HG03175 (cell line): Measurements from ENCODE around the gene TWNK.

Experiments
- ATAC-seq: cut with Tn5 transposase; IDR thresholded peaks from one replicate; pipeline ENCODE4 v1.9.1; 2021; ENCODE audit warnings: mild to moderate bottlenecking, moderate library complexity; ENCODE audit not compliant: unreplicated experiment

The TWNK gene

DNA sequence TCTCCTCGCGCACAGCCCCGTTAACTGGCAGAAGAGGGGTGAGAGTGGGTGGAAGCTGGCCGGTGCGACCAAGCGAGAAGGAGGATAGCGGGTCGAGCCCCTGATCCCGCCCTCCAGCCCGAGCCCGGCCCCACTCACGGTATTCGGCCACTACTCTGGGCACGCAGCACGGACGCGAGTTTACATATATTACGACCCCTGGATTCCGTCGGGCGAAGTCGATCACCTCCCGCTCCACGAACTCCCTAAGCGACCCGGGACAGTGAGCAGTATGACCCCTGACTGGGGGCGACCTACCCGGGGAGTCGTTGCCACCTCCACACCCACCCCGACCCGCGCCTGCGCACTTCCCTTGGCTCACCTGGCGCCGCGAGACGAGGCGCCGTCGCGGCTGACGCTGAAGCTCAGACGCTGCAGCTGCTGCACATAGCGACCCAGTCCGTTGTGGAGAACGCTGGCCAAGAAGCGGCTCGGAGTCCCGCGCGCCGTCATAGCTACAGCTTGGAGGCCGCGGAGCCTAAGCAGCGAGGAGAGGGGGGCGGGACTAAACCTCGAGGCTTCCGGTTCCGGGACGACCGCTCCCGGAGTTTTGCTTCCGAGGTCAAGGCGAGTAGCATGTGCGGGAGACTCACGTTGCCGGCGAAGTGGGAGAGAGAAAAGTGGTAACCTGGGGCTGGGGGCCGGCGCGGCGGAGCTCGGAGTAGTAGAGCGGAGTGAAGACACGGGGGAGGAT is at the start of gene TWNK, which contains the start of gene MRPL43:
Gene TWNK, plus strand, starts transcription at position 592 of the 733 bp plus-strand sequence. CDS start 668 bp downstream, outside the sequence.
Gene MRPL43, minus strand, starts transcription at position 546 of the 733 bp plus-strand sequence. Its CDS starts 54 bp downstream, at position 492.
- peak; percentile 82 for ATAC-seq

DNA sequence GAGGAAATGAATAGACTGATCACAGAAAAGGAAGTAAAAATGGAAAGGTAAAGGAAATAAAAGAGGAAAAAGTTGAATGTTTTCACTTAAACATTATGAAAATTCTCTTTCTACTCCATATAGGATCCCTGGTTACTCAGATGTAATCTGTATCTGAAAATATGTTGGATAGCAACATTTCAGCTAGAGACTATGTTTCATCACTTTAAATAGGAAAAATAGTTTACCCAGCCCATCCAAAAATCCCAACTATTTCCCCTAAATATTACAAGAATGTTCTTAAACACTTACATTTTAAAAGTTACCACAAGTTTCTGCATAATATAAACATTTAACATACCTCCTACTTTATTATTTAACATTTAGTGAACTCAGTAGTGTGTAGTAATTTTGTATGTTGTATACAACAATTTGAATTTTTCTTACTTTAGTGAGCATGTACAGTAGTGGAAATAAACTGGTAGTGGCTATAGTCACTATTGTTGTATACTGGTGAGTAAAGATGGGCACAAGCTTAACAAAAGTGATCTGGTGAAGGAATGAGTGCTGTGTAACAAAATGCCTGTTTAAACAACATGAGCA is 47.5 kb upstream of the TWNK start:
- no peak for ATAC-seq

DNA sequence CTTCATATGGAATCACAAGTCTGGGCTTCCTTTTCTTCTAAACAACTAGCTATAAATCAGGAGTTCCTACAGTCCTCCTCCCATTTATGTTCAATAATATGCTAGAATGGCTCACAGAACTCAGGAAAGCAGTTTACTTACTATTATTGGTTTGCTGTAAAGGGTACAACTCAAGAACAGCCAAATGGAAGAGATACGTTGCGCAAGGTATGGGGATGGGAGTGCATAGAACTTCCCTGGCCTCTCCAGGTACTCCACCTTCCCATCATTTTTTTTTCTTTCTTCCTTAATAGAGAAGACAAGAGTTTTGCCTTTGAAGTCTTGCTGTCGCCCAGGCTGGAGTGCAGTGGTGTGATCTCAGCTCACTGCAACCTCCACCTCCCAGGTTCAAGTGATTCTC is 45.1 kb upstream of the TWNK start:
- no peak for ATAC-seq

DNA sequence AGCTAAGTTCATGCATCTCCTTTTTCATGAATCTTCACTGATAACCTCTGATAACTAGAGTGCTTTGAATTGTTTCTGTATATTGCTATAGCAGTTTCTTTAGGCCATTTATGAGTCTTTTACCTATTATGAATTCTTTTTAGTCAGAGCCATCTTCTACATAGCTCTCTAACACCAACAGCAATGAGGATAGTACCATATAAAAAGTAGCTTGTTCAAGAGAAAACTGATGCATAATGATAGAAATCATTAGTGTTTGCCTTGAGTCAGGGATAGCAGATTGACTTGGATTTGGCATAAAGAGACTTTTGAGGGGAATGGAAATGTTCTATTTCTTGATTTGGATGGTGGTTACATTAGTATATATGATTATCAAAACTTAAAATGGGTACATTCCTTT is 43.8 kb upstream of the TWNK start:
- ATAC-seq = no peak

DNA sequence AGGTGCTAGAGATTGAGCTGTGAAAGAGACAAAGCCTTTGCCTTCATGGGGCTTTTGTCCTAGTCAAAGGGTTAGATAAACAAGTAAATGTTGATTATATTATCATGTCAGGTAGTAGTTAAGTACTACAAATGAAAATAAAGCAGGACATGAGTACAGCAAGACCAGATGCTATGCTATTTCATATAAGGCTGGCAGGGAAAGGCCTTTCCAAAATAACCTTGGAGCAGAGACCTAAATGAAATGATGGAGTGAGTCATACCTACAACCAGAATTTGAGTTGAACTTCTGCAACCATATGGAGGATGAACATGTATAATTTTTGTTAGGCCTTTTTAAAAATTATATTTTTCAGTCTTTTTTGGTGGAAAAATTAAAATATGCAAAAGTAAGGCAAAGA is 41.6 kb upstream of the TWNK start:
- no peak for ATAC-seq

DNA sequence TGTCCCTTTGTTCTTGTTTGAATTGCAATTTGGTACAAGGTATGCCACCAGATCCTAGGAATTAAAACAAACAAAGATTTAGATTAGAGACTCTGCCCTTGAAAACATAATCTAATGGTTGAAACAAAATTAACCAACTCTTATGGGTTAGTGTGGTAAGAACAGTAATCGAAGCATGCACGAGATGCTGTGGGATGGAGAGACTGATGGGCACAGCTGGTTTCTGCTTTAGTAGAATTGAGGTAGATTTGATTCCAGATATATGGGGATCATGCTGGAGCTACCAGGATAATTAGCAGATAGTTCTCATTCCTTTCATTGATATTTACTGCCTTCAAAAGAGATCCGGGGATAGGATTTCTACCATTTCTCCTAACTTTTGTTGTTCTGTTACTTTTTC is 38.4 kb upstream of the TWNK start:
- no peak for ATAC-seq

DNA sequence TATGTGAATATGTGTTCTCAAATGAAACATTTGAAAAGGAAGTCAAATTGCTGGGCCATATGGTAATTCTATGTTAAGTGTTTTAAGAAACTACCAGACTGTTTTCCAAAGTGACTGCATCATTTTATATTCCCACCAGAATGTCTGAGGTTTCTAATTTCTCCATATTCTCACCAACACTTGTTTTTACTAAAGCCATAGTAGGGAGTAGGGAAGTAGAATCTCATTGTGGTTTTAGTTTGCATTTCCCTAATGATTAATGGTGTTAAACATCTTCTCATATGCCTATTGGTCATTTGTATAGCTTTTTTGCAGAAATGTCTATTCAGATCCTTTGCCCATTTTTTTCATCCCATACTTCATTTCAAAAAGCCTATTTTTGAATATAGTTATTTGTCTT is 27.1 kb upstream of the TWNK start:
- ATAC-seq = no peak

DNA sequence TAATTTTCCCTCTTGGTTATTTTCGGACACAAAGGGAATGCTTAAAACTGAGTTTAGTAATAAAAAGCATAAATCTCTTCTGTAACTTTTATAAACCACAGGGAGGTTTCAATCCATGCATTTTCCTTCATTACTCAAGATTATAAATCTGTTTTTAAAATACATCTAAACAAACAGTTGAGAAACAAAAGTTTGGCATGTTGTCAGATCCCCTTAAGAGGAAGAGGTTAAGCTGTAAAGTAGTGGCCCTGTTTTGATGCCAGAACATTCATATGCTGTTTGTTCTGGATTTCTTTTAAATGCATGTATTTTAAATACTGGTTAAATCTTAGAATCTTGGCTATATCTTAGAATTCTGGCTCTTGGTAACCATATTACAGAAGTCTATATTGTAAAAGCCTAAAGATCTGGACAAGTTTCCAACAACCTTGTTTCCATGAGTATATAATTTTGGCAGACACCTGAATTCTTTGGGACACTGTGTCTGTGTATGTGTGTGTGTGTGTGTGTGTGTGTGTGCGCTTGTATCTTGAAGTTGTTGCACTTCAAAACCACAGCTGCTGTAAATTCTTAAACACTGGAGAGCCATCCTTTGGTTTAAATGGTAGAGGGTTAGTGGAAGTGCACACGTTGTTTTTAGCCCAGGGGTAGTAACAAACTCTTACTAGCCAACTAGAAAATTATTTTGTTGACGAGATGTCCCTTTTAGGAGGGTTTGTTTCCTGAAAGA is 24.8 kb upstream of the TWNK start:
- ATAC-seq = no peak

DNA sequence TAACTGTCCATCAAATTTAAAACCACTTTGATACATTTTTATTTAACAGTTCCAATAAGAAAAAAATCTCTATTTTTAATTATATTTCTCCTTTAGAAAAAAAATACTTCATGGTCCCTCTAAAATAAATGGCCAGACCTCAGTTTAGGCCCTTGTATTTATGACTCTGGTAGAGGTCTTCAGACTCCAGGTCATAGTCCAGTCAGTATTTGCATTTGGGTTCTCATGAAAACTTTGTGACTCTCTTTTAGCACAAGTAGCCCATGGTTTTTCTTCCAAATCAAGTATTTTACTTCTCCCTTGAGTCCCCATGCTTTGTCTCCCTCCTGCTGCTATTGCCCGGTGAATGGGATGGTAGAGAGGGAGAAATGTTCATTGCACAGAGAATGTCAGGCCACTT is 23.5 kb upstream of the TWNK start:
- no peak for ATAC-seq

DNA sequence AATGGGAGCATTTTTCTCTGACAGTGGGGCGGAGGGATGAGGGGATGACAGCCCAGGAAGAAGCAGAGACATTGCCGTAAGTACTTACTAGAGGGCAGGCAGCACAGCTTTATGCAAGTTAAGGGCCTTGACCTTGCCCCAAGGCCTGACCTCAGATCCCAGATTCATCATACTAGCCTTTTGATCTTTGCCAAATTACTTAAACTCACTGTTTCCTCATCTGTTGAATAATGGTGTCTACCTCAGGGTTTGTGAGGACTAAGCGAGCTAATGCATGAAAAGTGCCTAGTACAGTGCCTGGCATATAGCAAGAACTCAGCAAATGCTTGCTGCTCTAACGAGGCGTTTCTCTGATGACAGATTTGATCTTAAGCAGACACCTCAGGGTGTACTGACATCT is 21.5 kb upstream of the TWNK start:
- ATAC-seq = no peak

DNA sequence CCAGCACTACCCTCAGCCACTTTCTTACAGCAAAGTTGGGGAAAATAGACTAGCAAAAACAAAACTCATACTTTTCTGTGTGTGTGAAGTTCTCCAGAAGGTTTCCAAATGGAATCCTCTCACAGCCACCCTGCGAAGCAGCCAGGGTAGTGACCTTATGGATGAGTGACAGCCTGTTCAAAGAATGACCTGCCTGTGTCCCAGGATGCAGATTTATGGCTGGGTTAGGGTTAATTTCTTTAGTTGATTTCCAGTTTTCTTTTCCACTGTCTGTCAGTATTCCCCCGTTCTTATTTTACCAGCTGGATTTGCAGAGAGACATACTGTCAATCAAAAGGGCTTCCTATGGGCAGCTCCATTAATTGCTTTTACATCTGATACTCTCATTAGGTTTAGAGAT is 20.5 kb upstream of the TWNK start:
- ATAC-seq = no peak

DNA sequence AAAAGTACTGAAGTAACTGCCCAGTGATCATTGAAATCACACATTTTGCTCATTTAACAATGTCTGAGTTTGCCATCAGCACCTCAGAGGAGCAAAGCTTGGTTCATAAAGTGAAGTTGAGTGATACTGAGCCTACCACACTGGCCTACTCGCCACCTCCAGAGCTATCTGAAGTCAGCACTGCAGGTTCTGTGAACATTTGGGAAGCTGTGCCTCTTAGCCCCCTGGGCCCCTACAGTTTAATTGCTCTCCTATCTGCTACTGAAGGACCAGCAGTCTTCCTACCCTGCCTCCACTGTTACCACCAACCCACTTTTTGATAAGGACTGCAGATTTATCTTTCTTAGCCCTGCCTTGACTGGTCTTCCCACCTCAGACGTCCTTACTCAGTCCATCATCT is 20.0 kb upstream of the TWNK start:
- ATAC-seq = no peak

DNA sequence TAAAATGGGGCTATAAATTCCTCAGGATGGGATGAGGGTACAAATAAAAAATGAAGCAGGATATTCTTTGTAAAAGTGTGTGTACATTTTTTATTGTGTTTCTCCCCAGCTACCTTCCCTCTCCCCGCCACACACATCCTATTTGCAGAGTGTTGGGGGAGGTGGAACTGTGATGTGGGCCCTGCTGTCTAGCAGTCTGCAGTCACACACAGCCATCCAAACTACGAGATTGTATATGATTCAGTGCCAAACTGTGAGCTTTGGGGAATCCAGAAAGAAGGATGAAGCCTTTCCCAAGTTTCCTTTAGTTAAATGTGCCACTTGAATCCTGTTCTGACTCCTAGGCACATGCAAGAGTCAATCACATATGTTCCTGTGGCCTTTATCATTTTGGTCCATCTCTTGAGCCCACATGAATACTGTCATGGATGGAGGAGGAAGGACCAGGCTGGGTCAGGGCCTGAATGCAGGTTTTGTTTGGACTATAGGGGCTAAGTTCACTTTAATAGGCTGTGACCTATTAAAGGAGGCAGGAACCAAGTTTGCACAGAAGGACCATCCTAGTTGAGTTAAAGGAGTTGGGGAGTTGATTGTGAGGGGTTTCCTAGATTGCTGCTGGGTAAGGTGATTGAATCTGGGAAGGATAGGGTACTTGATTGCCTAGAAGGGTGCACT is 19.1 kb upstream of the TWNK start:
- no peak for ATAC-seq

DNA sequence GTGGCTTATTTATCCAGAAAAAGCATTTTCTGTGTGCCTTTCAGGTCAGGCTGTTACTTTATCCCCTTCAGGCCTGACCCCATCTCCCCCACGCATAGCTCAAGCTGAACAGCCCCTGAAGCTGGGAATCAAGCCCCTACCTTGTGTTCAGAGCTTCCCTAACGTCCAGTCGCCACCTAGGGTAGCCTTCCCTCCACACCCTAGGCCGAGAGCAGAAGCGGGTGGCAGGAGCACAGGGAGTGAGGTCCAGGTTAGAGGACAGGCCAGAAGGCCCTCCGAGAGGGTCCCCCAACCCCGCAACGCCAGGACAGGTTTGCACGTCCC is 18.5 kb upstream of the TWNK start:
- ATAC-seq = no peak

DNA sequence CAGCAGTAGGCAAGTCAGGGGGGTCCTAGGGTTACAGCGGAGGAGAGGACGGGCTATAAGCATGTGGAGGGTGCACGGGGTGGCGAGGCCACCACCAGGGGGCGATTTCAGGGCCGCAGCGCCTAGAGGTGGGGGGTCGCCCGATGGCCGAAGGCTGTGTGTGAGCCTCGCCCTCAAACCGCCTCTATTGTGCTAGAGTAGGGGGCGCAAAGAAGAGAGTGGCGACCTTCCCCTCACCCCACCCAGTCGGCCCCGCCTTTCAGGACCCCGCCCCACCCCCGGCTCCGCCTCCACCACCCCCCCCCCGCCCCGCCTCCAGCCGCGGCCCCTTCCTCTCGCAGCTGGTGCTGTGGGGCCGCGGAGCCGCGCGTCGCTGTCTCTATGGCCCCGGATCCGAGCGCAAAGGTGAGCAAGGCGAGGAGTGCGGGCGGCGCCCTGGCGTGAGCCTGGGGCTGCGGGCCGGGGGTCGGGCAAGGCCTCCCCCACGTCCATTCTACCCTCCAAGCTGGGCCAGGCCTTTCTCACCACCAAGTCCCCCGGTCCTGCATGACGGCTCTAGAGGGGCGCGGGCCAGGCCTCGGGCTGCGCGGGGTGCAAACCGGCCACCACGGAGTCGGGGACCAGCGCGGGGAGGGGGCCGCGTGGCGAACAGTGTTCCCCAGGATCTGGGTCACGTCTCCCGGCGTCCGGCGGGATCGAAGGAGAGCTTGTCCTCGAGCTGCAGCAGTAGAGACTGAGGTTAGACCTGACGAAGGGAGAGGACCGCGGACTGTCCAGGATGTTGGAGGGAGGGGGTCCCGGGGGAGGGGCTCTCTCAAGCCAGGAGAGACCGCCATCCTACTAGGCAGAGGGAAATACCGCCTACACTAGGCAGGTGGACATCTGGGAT is 17.9 kb upstream of the TWNK start, which contains the start of gene SEMA4G:
Gene SEMA4G, plus strand, starts transcription at position 318 of the 889 bp plus-strand sequence. CDS start 3,409 bp downstream, outside the sequence.
- peak; percentile 54 for ATAC-seq

DNA sequence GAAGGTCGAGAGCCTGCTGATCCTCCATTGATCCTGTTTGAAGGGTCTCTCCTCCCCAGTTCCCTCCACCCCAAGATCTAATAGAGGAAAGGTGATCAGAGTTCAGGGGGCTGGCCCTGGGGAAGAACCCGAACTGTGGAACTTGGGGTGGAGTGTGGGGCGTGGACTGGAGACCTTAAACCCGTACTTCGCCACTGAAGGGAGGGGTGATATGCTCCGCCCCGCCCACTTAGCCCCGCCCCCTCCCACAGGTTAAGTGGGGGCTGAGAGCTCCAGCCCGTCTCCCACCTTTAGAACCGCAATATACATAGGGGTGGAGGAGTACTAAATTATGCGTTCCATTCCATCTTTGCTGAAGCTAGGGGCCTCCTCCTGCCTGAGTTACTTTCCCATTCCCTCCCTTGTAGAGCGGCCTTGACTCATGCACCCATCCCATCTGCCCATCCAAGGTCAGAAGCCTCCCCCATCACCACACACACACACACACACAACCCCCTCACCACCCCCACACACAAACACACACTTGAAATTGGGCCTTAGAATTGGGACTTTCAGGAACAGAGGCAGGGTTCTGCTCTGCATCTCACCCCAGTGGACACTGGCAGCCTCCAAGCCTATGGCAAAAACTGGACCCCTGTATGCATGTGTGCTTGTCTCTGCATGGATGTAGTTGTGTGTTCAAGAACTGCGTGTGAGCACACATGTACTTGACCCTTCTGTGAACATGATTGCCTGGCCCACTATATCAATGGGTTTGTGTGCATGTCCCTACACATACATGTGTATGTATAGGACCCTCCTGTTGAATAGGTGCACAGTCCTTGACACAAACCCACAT is 17.0 kb upstream of the TWNK start:
- no peak for ATAC-seq

DNA sequence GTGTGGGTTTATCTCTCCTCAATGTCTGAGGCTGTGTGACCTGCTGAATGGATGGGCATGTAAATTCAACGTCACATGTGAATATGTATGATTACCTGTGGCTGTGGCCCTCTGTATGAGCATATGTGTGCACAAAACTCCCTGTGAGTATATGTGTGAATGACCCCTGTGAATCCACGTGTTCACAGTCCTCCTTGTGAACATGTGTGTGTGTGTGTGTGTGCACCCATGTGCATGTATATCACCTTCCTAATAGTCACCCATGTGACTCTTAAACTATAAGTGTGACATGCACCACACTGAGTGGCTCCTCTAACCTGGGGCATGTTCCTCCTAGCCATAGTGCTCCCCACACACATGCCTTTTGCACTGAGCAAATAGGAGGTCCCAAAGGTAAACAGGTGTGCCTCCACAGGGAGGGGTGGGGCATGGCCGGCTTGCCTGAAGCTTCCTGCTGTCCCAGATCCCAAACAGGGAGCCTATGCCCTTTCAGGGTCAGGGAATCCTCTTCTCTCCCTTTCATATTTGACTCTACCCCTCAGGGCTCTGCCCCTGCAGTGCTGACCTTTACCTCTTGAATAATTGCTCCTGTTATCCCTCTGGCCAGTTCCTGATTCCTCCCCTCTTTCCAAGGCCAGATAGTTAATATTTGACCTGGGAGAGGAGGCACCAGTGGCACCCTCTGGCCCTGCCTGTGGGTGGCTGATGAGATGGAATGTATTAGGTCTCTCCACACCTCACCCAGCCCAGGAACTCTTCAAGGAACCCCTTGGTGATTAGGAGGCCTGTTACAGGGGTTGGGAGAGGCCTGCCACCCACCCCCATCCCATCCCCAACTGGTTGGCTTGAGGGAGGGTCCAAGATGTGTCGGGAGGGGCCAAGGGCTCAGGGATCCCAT is 16.2 kb upstream of the TWNK start:
- no peak for ATAC-seq

DNA sequence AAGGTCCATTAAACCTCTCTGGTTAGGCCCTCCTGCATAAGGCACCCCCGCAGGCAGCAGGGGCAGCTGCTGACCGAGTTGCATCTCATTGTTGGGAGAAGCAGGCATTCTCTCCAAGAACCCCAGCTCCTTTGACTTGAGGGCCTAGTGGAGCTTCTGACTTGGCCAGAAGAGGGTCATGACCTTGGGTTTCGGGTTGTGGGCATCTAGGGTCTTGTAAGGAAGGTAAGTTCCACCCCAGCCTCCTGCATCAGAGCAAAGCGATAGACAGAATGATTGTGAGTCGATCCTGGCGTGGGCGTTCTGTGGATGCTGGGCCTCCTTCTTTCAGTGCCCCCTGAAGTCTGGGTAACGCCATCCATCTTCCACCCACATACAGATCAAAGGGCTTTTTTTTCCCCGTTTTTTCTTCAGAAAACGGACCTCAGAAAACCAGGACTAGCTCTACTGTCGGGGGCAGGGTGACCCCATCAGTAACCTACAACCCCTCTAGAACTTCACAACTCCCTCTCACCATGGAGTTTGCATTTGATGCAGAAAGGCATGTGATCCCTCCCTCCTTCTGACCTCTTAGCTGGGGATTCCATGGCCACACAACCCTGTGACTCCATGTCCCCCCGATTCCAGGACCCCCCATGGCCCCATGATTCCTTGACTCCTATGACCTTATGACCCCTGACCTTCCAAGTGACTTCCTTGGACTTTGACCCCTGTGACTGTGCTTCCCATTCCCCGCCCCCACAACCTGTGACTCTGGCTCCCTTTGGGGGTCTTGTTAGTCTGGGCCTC is 15.0 kb upstream of the TWNK start:
- ATAC-seq = no peak
